Measurements from ENCODE around the gene TOB1. TPM values are rescaled to one million over a fixed set of nuclear protein-coding genes. Genes with fewer than 3 reads are reported as not detected.

TOB1 gene
- polyA plus RNA-seq, 1 donor (not counting 4 experiments of a cell fraction or from before 2014, with no cell fraction given): 64.4 TPM

DNA sequence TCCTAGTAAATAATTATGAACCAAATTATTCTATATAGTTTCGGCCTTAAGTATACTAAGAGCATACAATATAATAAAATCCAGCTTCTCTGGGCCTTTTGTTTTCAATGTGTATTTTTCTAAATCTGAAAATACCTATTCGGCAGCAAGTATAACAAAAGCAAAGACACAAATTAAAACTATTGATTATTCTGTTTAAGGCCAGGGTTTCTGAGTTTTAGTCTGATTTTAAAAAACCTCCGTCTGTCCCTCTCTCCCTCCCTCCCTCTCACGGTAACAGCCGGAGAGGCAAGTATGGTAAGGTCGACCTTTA is 1.5 kb downstream of the TOB1 start:
- Histone ChIP-seq H3K4me3 (ENCODE audit: control insufficient read depth in 2 of 3, extremely low read depth in 1 of 3, insufficient read depth in 2 of 3, low read depth in 1 of 3, low read length in 3 of 3) (peak overlapping the region; percentile 72 to 99 (median 98)), H4K20me1 (ENCODE audit: control insufficient read depth, extremely low read depth, insufficient read depth, low read length) (peaks cover 20% of the 10 kb centered on the region), H3K9me3 (ENCODE audit: control insufficient read depth, low read depth, low read length) (no peaks in the 10 kb centered on the region), H3K9ac (ENCODE audit: control insufficient read depth, extremely low read depth, insufficient read depth, low read length) (peak overlapping the region; percentile 97), H3K79me2 (ENCODE audit: control insufficient read depth, insufficient read depth, low read length) (peaks cover 34% of the 10 kb centered on the region), H3K27me3 (ENCODE audit: control insufficient read depth, extremely low read depth, insufficient read depth, low read length) (no peaks in the 10 kb centered on the region), H3K36me3 (ENCODE audit: control insufficient read depth in 2 of 2, extremely low read depth in 1 of 2, insufficient read depth in 2 of 2, low read length in 2 of 2) (peaks cover 7 to 14% of the 10 kb centered on the region in 2 experiments), H3K4me1 (ENCODE audit: control insufficient read depth, extremely low read depth, insufficient read depth, low read length) (peaks cover 31% of the 10 kb centered on the region), H2AFZ (ENCODE audit: control insufficient read depth, low read length) (no peak overlapping the region), H3K27ac (ENCODE audit: control insufficient read depth, insufficient read depth, low read length) (peak overlapping the region; percentile 92), H3K4me2 (ENCODE audit: control insufficient read depth, extremely low read depth, insufficient read depth, low read depth, low read length) (peak overlapping the region; percentile 94), H3K9me1 (ENCODE audit: control insufficient read depth, extremely low read depth, insufficient read depth, low read length) (no peaks in the 10 kb centered on the region)
- DNase-seq (ENCODE audit: low read depth, low spot score) (no peak), FAIRE-seq (no peak)
- dilution Hi-C loops (cut with MboI; ENCODE audit: extremely low pct_ligation_motif_present, low sequenced_read_pairs): loop anchor here (25.0 kb wide), 1 partner anchor 98 kb away; no protein-coding TSS in a partner anchor
- no peak for TF ChIP-seq EZH2 (IDR thresholded peaks at IDR 0.05; ENCODE audit: low read length)
- TF ChIP-seq, protein P1, sequence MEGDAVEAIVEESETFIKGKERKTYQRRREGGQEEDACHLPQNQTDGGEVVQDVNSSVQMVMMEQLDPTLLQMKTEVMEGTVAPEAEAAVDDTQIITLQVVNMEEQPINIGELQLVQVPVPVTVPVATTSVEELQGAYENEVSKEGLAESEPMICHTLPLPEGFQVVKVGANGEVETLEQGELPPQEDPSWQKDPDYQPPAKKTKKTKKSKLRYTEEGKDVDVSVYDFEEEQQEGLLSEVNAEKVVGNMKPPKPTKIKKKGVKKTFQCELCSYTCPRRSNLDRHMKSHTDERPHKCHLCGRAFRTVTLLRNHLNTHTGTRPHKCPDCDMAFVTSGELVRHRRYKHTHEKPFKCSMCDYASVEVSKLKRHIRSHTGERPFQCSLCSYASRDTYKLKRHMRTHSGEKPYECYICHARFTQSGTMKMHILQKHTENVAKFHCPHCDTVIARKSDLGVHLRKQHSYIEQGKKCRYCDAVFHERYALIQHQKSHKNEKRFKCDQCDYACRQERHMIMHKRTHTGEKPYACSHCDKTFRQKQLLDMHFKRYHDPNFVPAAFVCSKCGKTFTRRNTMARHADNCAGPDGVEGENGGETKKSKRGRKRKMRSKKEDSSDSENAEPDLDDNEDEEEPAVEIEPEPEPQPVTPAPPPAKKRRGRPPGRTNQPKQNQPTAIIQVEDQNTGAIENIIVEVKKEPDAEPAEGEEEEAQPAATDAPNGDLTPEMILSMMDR (optimal IDR thresholded peaks at IDR 0.05 in 1 of 3, IDR thresholded peaks at IDR 0.05 in 1 of 3, conservative IDR thresholded peaks at IDR 0.05 in 1 of 3; ENCODE audit: extremely low read depth in 1 of 3, insufficient read depth in 2 of 3, low read length in 3 of 3): no peak

DNA sequence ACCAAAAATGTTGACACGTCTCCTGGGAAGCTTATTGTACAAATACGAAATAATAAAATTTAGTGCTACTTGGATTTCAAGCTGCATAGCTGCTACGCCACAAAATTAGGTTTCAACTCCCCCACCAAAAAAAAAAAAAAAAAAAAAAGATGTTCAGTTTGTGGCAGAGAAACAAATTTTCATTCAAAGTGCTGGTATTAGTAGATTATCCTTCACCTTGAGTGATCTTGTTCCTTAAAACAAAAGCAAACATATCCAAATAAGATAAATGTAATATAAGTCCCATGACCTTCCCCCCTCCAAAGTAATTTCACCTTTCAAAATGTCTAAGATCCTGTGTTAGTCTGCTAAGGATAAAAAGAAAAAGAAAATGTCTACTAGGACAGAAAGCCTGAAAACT is 2.2 kb downstream of the TOB1 start:
- peak overlapping the region; percentile 97 for H3K9ac ChIP-seq (ENCODE audit: control insufficient read depth, extremely low read depth, insufficient read depth, low read length)
- dilution Hi-C loops (cut with MboI; ENCODE audit: extremely low pct_ligation_motif_present, low sequenced_read_pairs): loop anchor here (25.0 kb wide), 1 partner anchor 98 kb away; no protein-coding TSS in a partner anchor
- peaks cover 34% of the 10 kb centered on the region for H3K79me2 ChIP-seq (ENCODE audit: control insufficient read depth, insufficient read depth, low read length)
- peaks cover 7 to 14% of the 10 kb centered on the region in 2 experiments for H3K36me3 ChIP-seq (ENCODE audit: control insufficient read depth in 2 of 2, extremely low read depth in 1 of 2, insufficient read depth in 2 of 2, low read length in 2 of 2)
- H4K20me1 ChIP-seq (ENCODE audit: control insufficient read depth, extremely low read depth, insufficient read depth, low read length): peaks cover 20% of the 10 kb centered on the region
- H3K27ac ChIP-seq (ENCODE audit: control insufficient read depth, insufficient read depth, low read length): peak overlapping the region; percentile 92
- DNase-seq (ENCODE audit: low read depth, low spot score) (no peak), FAIRE-seq (no peak)
- peak overlapping the region; percentile 94 for H3K4me2 ChIP-seq (ENCODE audit: control insufficient read depth, extremely low read depth, insufficient read depth, low read depth, low read length)
- peak overlapping the region; percentile 72 to 99 (median 98) for H3K4me3 ChIP-seq (ENCODE audit: control insufficient read depth in 2 of 3, extremely low read depth in 1 of 3, insufficient read depth in 2 of 3, low read depth in 1 of 3, low read length in 3 of 3)
- no peaks in the 10 kb centered on the region for H3K27me3 ChIP-seq (ENCODE audit: control insufficient read depth, extremely low read depth, insufficient read depth, low read length)
- H3K4me1 ChIP-seq (ENCODE audit: control insufficient read depth, extremely low read depth, insufficient read depth, low read length): peaks cover 31% of the 10 kb centered on the region
- TF ChIP-seq EZH2 (IDR thresholded peaks at IDR 0.05; ENCODE audit: low read length): no peak
- TF ChIP-seq, protein P1 (optimal IDR thresholded peaks at IDR 0.05 in 1 of 3, IDR thresholded peaks at IDR 0.05 in 1 of 3, conservative IDR thresholded peaks at IDR 0.05 in 1 of 3; ENCODE audit: extremely low read depth in 1 of 3, insufficient read depth in 2 of 3, low read length in 3 of 3): no peak
- no peaks in the 10 kb centered on the region for H3K9me1 ChIP-seq (ENCODE audit: control insufficient read depth, extremely low read depth, insufficient read depth, low read length)
- no peak overlapping the region for H2AFZ ChIP-seq (ENCODE audit: control insufficient read depth, low read length)
- no peaks in the 10 kb centered on the region for H3K9me3 ChIP-seq (ENCODE audit: control insufficient read depth, low read depth, low read length)
